Astrocyte of the spinal cord (primary cell): ENCODE data around the gene AMN.

Experiments
- DNase-seq: peaks from one replicate; pipeline ENCODE4 v3.0.0; 2011; ENCODE audit warnings: low read depth, low spot score
- H3K4me3 ChIP-seq: 2 replicates; pipeline ENCODE4 v1.5.1; 2011; ENCODE audit warnings: low read depth, mild to moderate bottlenecking, low read length, moderate library complexity
- in situ Hi-C: cut with HindIII; loops from 2 replicates; pipeline ENCODE4 v1.10.0; 2017; ENCODE audit warnings: low sequenced_read_pairs
- TF ChIP-seq, protein P1 (sequence below): IDR thresholded peaks from 2 replicates; pipeline ENCODE4 v1.5.1; 2012; ENCODE audit warnings: low read depth, mild to moderate bottlenecking, low read length, inconsistent platforms

AMN gene

DNA sequence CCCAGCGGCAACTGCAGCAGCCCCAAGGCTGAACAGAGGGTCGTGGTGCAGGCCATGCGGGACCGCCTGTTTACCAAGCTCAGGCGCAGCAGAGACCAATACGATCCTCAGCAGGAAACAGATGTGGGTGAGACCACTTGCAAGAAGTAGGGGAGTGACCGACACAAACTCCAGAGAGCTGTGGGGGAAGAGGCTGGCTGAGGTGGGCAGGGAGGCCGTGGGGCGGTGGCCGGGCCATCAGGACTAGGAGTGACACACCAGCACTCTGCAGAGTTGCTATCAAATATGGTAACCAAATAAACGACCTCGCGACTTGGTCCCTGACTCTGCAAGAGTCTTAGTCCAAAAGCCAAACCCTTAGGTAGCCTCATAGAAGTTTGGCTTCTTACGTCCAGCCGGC lies 30.6 kb downstream of the AMN start:
- in situ Hi-C loops, result no loop called here
- no peak overlapping the region for H3K4me3 ChIP-seq
- no peak for DNase-seq
- TF ChIP-seq, protein P1, sequence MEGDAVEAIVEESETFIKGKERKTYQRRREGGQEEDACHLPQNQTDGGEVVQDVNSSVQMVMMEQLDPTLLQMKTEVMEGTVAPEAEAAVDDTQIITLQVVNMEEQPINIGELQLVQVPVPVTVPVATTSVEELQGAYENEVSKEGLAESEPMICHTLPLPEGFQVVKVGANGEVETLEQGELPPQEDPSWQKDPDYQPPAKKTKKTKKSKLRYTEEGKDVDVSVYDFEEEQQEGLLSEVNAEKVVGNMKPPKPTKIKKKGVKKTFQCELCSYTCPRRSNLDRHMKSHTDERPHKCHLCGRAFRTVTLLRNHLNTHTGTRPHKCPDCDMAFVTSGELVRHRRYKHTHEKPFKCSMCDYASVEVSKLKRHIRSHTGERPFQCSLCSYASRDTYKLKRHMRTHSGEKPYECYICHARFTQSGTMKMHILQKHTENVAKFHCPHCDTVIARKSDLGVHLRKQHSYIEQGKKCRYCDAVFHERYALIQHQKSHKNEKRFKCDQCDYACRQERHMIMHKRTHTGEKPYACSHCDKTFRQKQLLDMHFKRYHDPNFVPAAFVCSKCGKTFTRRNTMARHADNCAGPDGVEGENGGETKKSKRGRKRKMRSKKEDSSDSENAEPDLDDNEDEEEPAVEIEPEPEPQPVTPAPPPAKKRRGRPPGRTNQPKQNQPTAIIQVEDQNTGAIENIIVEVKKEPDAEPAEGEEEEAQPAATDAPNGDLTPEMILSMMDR, result no peak

DNA sequence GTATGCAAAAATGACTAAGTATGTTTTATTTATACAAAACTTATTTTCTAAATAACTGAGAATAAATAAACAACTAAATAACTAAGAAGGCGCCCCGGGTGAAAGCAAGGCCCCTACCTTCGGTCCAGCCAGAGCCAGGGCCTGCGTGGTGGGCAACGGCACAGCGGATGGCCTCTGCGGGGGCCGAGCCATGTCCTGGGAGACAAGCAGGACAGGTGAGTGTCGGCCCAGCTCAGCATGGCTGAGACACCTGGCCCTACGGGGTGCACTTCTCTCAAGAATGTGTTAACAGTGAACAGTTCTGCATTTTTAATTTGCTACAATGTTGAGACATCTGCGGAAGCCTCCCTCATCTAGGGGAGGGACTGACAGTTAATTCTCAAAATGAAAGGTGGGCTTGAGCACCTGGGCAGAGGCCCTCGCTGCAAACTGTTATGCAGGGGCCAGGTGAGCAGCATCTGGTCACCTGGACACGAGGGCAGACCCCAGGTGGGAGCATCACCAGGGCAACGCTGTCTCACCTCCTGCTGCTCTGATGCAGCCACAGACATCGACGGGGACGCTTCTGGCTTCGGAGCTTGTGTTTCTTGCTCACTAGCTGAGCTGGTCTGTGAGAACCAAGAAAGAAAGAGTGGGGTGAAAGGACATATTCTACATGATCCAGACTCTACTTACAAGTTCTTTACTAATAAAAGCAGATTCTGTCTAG lies 31.8 kb downstream of the AMN start:
- H3K4me3 ChIP-seq, result no peak overlapping the region
- TF ChIP-seq, protein P1, result no peak
- no peak for DNase-seq
- in situ Hi-C loops, result no loop called here

DNA sequence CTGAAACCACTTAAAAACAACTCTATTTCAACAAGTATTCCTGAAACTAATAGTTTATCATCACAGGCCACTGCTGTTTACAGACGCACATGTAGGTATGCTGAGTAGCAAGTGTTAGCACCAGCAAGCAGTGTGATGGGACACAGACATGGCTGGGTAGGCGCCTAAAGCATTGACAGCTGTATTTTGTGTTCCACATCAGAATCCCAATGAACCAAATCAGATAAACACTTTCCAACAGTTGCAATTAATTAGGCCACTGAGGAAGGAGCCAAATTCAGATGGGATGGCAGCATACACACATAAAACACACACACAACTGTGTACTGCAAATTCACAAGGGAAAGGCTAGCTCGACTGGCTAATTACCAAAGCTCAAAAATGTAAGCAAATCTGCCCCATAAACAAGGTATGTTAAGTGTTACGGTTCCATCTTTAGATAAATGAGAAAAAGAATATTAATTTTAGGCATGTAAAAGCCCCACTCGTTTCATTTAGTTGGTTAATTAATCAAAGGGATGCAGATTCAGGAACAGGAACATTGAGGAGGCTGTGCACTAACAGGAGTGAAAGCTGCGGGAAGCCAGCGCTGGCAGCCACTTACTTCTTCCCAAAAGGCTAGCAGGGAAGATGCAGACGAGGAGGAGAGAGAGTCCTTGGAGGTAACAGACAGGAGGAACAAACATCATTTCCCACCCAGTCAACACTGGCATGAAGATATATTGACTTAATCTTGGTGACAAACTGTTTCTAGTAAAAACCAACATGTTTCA lies 33.4 kb downstream of the AMN start:
- no peak overlapping the region for H3K4me3 ChIP-seq
- in situ Hi-C loops, result no loop called here
- DNase-seq, result no peak
- TF ChIP-seq, protein P1, result no peak

DNA sequence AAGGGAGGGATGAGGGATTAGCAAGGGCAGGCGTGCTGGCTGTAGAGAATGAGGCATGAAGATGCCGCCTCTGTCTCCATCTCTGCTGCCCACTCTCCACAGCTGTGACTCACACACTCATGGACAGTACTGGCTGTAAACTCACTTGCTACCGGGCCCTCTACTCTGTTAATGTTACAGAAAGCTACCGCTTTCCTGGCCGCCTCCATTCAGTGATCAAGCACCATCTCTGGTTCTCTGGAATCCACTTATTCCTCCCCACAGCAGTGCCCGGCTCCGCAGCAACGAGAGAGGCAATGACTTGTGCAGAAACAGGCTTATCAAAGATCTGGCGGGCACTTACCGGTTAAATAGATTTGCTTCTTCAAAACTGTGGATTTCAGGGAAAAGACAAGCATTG lies 34.8 kb downstream of the AMN start:
- no peak for DNase-seq
- TF ChIP-seq, protein P1, result no peak
- H3K4me3 ChIP-seq, result no peak overlapping the region
- in situ Hi-C loops, result no loop called here

DNA sequence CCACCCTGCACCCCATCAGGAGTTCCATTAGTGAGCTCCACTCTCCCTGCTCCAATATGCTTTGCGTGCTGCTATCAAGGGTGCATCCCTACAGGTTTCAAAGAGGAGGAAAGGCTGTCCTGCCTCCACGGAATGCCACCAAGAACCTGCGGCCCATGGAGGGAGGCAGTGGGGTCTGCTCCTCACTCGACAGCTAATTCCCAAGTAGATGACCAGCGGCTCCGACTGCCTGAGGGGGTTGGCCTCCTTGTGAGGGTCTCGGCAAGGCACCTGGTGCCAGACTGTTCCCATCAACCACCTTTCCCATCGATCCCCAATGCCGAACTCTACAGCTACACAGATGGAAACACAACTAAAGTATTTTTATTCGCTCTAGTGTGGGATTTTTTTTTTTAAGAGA lies 36.0 kb downstream of the AMN start:
- no peak overlapping the region for H3K4me3 ChIP-seq
- no peak for DNase-seq
- TF ChIP-seq, protein P1, result no peak
- in situ Hi-C loops, result no loop called here

DNA sequence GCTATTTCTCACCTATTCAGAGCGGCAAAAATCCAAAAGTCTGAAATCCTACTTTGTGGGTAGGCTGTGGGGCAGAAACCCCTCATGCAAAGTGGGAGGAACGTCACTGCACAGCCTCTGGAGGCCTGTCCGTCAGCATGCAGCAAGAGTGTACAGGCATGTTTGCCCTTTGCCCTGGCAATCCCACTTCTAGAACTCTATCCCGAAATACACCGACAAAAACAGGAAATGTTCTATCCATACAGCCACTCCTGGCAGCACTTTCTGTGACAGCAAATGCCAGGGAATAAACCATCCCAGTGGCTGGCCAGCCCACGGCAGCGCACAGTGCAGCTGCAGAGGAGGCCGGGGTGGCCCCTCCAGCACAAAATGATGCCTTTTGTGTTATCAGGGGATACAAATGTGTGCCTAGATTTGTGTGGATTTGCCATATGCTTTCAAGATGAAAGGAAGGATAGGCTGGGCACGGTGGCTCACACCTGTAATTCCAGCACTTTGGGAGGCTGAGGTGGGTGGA lies 39.7 kb downstream of the AMN start:
- DNase-seq, result no peak
- H3K4me3 ChIP-seq, result no peak overlapping the region
- in situ Hi-C loops, result no loop called here
- TF ChIP-seq, protein P1, result no peak
